CD8-positive, alpha-beta memory T cell (primary cell): ENCODE results near the gene APOL2. TPM values are rescaled to one million over a fixed set of nuclear protein-coding genes. Genes with fewer than 3 reads are reported as not detected.
"Not testable (repeated sequence)": the region's sequence is repeated elsewhere in the genome, so short reads cannot be mapped to it uniquely, and the experiment has no call there.

Source experiments
- CTCF ChIA-PET: fragments of 350-600 bp; sonication (Branson Sonifier 250); formaldehyde crosslinking; loops from one replicate; lab custom pipeline; 2021; ENCODE audit warnings: antibody characterized with exemption; lab: Charles Lee
- POLR2A ChIA-PET: fragments of 350-600 bp; sonication (Branson Sonifier 250); formaldehyde crosslinking; loops from one replicate; lab custom pipeline; 2021; ENCODE audit warnings: antibody characterized with exemption; lab: Charles Lee
- DNase-seq, 5 donors: peaks; one replicate each; pipeline versions ENCODE4 v3.0.0 to v3.0.0-alpha.2; 2020 to 2022; ENCODE audit warnings: mixed read lengths in 1 of 5
- H3K27ac ChIP-seq: one replicate; pipeline ENCODE4 v1.7.0; 2013; ENCODE audit warnings: low read depth, mild to moderate bottlenecking, low read length, moderate library complexity
- H3K27me3 ChIP-seq: 2 replicates; pipeline ENCODE4 v1.7.0; 2013; ENCODE audit warnings: low read length, mild to moderate bottlenecking; ENCODE audit not compliant: insufficient read depth, poor library complexity, severe bottlenecking
- H3K36me3 ChIP-seq: 2 replicates; pipeline ENCODE4 v1.7.0; 2013; ENCODE audit warnings: mild to moderate bottlenecking, low read length, moderate library complexity; ENCODE audit not compliant: insufficient read depth
- H3K4me1 ChIP-seq: 2 replicates; pipeline ENCODE4 v1.7.0; 2013; ENCODE audit warnings: mild to moderate bottlenecking, low read length, moderate library complexity; ENCODE audit not compliant: insufficient read depth
- H3K4me3 ChIP-seq: 2 replicates; pipeline ENCODE4 v1.7.0; 2013; ENCODE audit warnings: mild to moderate bottlenecking, low read length
- H3K9me3 ChIP-seq: 2 replicates; pipeline ENCODE4 v1.7.0; 2013; ENCODE audit warnings: mild to moderate bottlenecking, low read length
- H3K27ac Mint-ChIP-seq, 8 donors: one replicate each; pipeline ENCODE4 v1.8.0; 2020 to 2021; ENCODE audit warnings: mixed read lengths in 8 of 8, mild to moderate bottlenecking in 6 of 8, inconsistent platforms in 3 of 8, moderate library complexity in 3 of 8
- H3K27me3 Mint-ChIP-seq, 2 donors: one replicate each; pipeline ENCODE4 v1.8.0; 2020 to 2021; ENCODE audit warnings: mixed read lengths in 2 of 2, mild to moderate bottlenecking in 1 of 2, moderate library complexity in 1 of 2
- H3K36me3 Mint-ChIP-seq, 3 donors: one replicate each; pipeline ENCODE4 v1.8.0; 2020 to 2021; ENCODE audit warnings: mixed read lengths in 3 of 3, inconsistent platforms in 1 of 3, mild to moderate bottlenecking in 1 of 3
- H3K4me1 Mint-ChIP-seq, 3 donors: one replicate each; pipeline ENCODE4 v1.8.0; 2020 to 2021; ENCODE audit warnings: mixed read lengths in 3 of 3, inconsistent platforms in 1 of 3, mild to moderate bottlenecking in 1 of 3
- H3K4me3 Mint-ChIP-seq, 7 donors: one replicate each; pipeline ENCODE4 v1.8.0; 2020 to 2021; ENCODE audit warnings: mixed read lengths in 7 of 7, mild to moderate bottlenecking in 6 of 7, moderate library complexity in 4 of 7, inconsistent platforms in 2 of 7
- H3K9me3 Mint-ChIP-seq, 5 donors: one replicate each; pipeline ENCODE4 v1.8.0; 2020 to 2022; ENCODE audit warnings: mixed read lengths in 5 of 5, mild to moderate bottlenecking in 3 of 5, moderate library complexity in 2 of 5, inconsistent platforms in 1 of 5
- polyA plus RNA-seq: library from polyadenylated mRNA; unstranded; fragments of 300-500 nt; fragmentation: Illumina TruSeq; gene quantifications from one replicate; pipeline ENCODE4 v1.2.3, GENCODE V29; 2021
- total RNA-seq, 2 experiments: library from RNA; stranded (reverse); gene quantifications; one replicate each; pipeline ENCODE4 v1.2.3, GENCODE V29; 2021

The APOL2 gene
- total and polyA plus RNA-seq, 3 experiments from 2014 or later: 27.1 to 62.8 (median 59.0) TPM

GRCh38 chr22:36261675-36262074 lies 22.3 kb upstream of the APOL2 start:
- Histone ChIP-seq H3K4me1 (peaks cover 22% of the 10 kb centered on the region), H3K36me3 (peaks cover 33% of the 10 kb centered on the region)
- H3K27me3 Mint-ChIP-seq, H3K9me3 ChIP-seq, H3K4me3 ChIP-seq, H3K4me3 Mint-ChIP-seq, H3K27ac ChIP-seq, H3K9me3 Mint-ChIP-seq, POLR2A ChIA-PET, H3K27me3 ChIP-seq, DNase-seq: not testable (repeated sequence)
- CTCF ChIA-PET: interaction anchor here (0.7 to 1.3 kb wide), 2 partner anchors 16 to 22 kb away, joined by 3 to 4 read pairs; partner anchors contain the start of gene APOL2
- peaks cover 27 to 32% (median 31%) of the 10 kb centered on the region in 3 donors for H3K4me1 Mint-ChIP-seq
- H3K36me3 Mint-ChIP-seq: peaks cover 4 to 94% (median 17%) of the 10 kb centered on the region in 3 donors
- peak overlapping the region in 1 of 8 donors; percentile 44 for H3K27ac Mint-ChIP-seq

- Mint-ChIP-seq H3K36me3 (peaks cover 4 to 91% (median 21%) of the 10 kb centered on the region in 3 donors), H3K9me3 (no peaks in the 10 kb centered on the region), H3K27ac (peak overlapping the region in 4 of 8 donors; percentile 79 to 93 (median 86)), H3K4me1 (peaks cover 40 to 50% (median 48%) of the 10 kb centered on the region in 3 donors), H3K4me3 (peak overlapping the region in 1 of 7 donors; percentile 9), H3K27me3 (peaks cover 0 to 1% of the 10 kb centered on the region in 2 donors)
- CTCF ChIA-PET: interaction anchor here (1.4 to 1.8 kb wide), 2 partner anchors 16 to 21 kb away, joined by 3 to 4 read pairs; no protein-coding TSS in a partner anchor
- Histone ChIP-seq H3K9me3 (no peaks in the 10 kb centered on the region), H3K36me3 (peaks cover 31% of the 10 kb centered on the region), H3K4me3 (no peak overlapping the region), H3K27me3 (no peaks in the 10 kb centered on the region), H3K4me1 (peaks cover 34% of the 10 kb centered on the region), H3K27ac (no peak overlapping the region)
- DNase-seq: no peak
- POLR2A ChIA-PET: no interaction called here
Measured at GRCh38 chr22:36259615-36260300, 20.4 kb upstream of the APOL2 start.

DNA sequence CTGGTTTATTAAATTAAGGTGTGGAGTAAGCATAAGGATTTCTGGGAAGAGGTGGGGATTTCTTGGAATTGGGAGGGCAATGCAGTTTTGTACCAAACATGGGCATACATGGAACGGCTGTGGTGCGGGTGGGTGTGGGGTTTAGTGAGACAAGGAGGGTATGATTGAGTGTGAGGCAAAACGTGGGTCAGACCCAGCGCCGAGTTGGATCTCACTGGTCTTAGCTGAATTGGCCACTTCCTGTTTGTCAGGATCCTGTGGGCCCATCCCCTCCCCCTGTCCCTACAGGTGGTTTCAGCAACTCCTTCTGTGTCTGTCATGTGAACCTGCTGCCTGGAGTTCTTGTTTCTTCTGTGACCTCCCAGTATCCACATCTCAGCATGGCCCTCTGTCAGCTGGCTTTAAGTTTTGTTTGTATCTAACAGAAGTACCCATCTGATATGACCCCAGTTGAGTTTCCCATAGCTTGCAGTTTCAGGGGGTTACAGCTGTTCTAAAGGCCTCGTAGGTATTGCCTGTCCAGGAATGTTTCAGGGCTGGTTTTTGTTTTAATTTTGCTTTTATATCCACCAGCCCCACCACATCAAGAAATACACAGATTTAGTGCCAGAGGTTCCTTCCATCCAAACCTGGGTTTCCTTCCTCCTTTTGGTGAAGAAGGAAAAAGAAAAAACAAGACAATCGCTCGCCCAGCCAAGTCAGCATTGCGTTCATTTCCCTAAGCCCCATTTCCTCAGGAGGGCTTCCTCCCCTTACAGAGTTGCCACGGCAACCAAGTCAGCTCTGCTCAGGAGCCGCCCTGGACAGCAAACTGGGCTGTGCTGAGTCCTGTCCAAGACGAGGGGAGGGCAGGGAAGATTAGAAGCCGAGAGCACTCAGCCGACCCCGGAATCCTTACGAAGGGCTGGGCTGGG lies 19.6 kb upstream of the APOL2 start:
- DNase-seq: no peak
- no peaks in the 10 kb centered on the region for H3K27me3 ChIP-seq
- no peak overlapping the region for H3K4me3 ChIP-seq
- peak overlapping the region; percentile 27 for H3K27ac ChIP-seq
- Mint-ChIP-seq H3K4me3 (peak overlapping the region; percentile 17 to 83 (median 67)), H3K27ac (peak overlapping the region; percentile 58 to 94 (median 84)), H3K27me3 (peaks cover 0 to 1% of the 10 kb centered on the region in 2 donors), H3K9me3 (no peaks in the 10 kb centered on the region), H3K36me3 (peaks cover 4 to 87% (median 19%) of the 10 kb centered on the region in 3 donors), H3K4me1 (peaks cover 46 to 58% (median 54%) of the 10 kb centered on the region in 3 donors)
- ChIA-PET CTCF (interaction anchor here (0.8 to 1.8 kb wide), 3 partner anchors 11 to 22 kb away, joined by 3 to 4 read pairs (median 3); no protein-coding TSS in a partner anchor), POLR2A (interaction anchor here (0.6 kb wide), 1 partner anchor 236 kb away, joined by 3 read pairs; no protein-coding TSS in a partner anchor)
- no peaks in the 10 kb centered on the region for H3K9me3 ChIP-seq
- H3K36me3 ChIP-seq: peaks cover 31% of the 10 kb centered on the region
- H3K4me1 ChIP-seq: peaks cover 41% of the 10 kb centered on the region

DNA sequence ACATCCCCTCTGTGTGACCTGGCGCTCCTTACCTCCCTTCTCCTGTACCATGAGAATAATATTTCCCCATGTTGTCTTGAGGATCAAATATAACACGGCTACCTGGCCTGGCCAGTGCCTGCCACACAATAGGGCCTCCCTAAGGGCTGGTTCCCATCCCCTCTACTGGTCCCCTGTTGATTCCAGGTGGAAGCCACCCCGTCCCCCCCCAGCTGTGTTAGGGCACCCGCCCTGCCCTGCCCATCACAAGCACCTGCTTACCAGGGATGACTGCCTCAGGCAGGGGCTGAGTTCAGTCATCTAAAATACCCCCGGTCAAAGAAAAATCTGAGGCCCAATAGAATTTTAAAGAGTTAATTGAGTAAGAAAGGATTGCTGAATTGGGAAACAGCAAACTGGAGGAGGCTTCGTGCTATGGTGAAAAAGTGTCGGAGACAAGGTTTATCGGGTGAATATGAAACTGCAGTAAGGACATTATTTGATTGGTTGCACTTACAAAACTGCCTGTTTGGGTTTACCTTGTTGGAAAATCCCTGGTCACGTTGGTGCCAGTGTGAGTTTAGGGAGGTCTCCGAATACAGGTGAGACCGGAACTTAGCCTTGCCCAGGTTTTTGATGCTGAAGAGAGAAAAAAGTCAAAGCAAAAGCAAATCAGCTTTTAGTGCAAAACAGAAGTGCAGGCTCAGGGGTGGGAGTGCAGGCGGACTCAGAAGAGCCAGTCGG lies 18.8 kb upstream of the APOL2 start:
- ChIA-PET CTCF (interaction anchor here (0.8 to 1.8 kb wide), 2 partner anchors 10 to 23 kb away, joined by 3 to 4 read pairs; no protein-coding TSS in a partner anchor), POLR2A (interaction anchor here (0.6 kb wide), 1 partner anchor 237 kb away, joined by 3 read pairs; no protein-coding TSS in a partner anchor)
- peak overlapping the region in 7 of 8 donors; percentile 53 to 94 (median 86) for H3K27ac Mint-ChIP-seq
- H3K4me3 Mint-ChIP-seq: peak overlapping the region; percentile 17 to 83 (median 67)
- no peaks in the 10 kb centered on the region for H3K27me3 Mint-ChIP-seq
- Histone ChIP-seq H3K27ac (peak overlapping the region; percentile 27), H3K27me3 (no peaks in the 10 kb centered on the region), H3K36me3 (peaks cover 31% of the 10 kb centered on the region), H3K9me3 (no peaks in the 10 kb centered on the region), H3K4me3 (no peak overlapping the region), H3K4me1 (peaks cover 48% of the 10 kb centered on the region)
- peaks cover 55 to 67% (median 63%) of the 10 kb centered on the region in 3 donors for H3K4me1 Mint-ChIP-seq
- peaks cover 4 to 84% (median 13%) of the 10 kb centered on the region in 3 donors for H3K36me3 Mint-ChIP-seq
- no peaks in the 10 kb centered on the region for H3K9me3 Mint-ChIP-seq
- DNase-seq: no peak

DNA sequence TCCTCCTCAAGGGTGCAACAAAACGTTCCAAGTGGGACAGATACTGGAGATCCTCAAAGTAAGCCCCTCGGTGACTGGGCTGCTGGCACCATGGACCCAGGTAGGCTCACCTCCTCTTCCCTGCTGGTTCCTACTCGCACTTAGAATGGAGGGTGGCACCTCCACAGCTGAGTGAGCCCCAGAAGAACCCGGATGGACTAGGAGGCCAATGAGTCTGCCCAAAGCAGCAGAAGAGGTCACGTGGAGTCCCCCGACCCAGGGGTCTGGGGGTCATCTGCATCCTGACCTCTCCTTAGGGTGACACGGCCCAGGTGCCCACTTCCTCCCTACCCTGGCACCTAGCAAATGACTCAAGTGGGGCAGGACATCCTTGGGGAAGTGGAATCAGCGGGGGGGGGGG lies 18.0 kb upstream of the APOL2 start:
- Histone ChIP-seq H3K4me1 (peaks cover 54% of the 10 kb centered on the region), H3K4me3 (no peak overlapping the region), H3K27ac (no peak overlapping the region), H3K27me3 (no peaks in the 10 kb centered on the region), H3K9me3 (no peaks in the 10 kb centered on the region), H3K36me3 (peaks cover 26% of the 10 kb centered on the region)
- Mint-ChIP-seq H3K27ac (peak overlapping the region in 3 of 8 donors; percentile 54 to 81 (median 79)), H3K4me1 (peaks cover 62 to 74% (median 70%) of the 10 kb centered on the region in 3 donors), H3K4me3 (peak overlapping the region in 1 of 7 donors; percentile 88), H3K9me3 (no peaks in the 10 kb centered on the region), H3K27me3 (no peaks in the 10 kb centered on the region), H3K36me3 (peaks cover 4 to 78% (median 13%) of the 10 kb centered on the region in 3 donors)
- ChIA-PET CTCF (no interaction called here), POLR2A (no interaction called here)
- no peak for DNase-seq

- H3K9me3 ChIP-seq: no peaks in the 10 kb centered on the region
- DNase-seq: no peak
- H3K27me3 ChIP-seq: no peaks in the 10 kb centered on the region
- CTCF ChIA-PET: no interaction called here
- Mint-ChIP-seq H3K4me3 (peak overlapping the region in 5 of 7 donors; percentile 7 to 88 (median 25)), H3K36me3 (peaks cover 4 to 69% (median 13%) of the 10 kb centered on the region in 3 donors), H3K27ac (peak overlapping the region; percentile 24 to 84 (median 68)), H3K4me1 (peaks cover 62 to 74% (median 70%) of the 10 kb centered on the region in 3 donors), H3K27me3 (no peaks in the 10 kb centered on the region), H3K9me3 (no peaks in the 10 kb centered on the region)
- peaks cover 54% of the 10 kb centered on the region for H3K4me1 ChIP-seq
- no peak overlapping the region for H3K27ac ChIP-seq
- POLR2A ChIA-PET: no interaction called here
- H3K36me3 ChIP-seq: peaks cover 26% of the 10 kb centered on the region
- no peak overlapping the region for H3K4me3 ChIP-seq
Measured at GRCh38 chr22:36256478-36256877, 17.2 kb upstream of the APOL2 start.

DNA sequence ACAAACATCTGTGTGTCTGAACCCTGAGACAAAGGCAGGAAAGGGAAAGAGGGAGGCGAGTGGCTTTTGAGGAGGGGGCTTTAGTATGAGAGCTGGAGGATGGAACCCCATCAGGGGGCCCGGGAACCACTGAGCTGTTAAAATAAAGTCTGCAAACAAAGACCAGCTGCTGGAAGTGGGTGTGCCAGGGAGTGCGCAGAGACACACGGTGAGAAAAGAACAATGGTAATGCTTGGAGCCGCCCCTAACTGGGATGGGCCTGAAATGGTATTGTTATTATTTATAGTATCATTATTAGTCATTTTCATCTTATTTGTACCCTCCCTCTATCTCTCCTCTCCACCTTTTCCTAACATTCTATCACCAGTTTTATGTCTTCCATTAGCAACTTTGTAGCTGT lies 16.2 kb upstream of the APOL2 start:
- Histone ChIP-seq H3K36me3 (peaks cover 17% of the 10 kb centered on the region), H3K4me1 (peaks cover 54% of the 10 kb centered on the region)
- POLR2A ChIA-PET, H3K9me3 ChIP-seq, H3K27me3 ChIP-seq, DNase-seq, H3K27me3 Mint-ChIP-seq, H3K27ac ChIP-seq, H3K9me3 Mint-ChIP-seq, H3K4me3 ChIP-seq: not testable (repeated sequence)
- H3K27ac Mint-ChIP-seq: peak overlapping the region in 6 of 8 donors; percentile 51 to 84 (median 77)
- peak overlapping the region in 6 of 7 donors; percentile 20 to 96 (median 42) for H3K4me3 Mint-ChIP-seq
- peaks cover 0 to 60% (median 11%) of the 10 kb centered on the region in 3 donors for H3K36me3 Mint-ChIP-seq
- CTCF ChIA-PET: interaction anchor here (0.7 kb wide), 1 partner anchor 31 kb away, joined by 3 read pairs; no protein-coding TSS in a partner anchor
- peaks cover 62 to 74% (median 67%) of the 10 kb centered on the region in 3 donors for H3K4me1 Mint-ChIP-seq
